ENCODE results near the gene SLC38A8. TPM values are rescaled to one million over a fixed set of nuclear protein-coding genes. Genes with fewer than 3 reads are reported as not detected.

Gene SLC38A8
- polyA plus RNA-seq, 6 donors from 2014 or later = not detected

DNA sequence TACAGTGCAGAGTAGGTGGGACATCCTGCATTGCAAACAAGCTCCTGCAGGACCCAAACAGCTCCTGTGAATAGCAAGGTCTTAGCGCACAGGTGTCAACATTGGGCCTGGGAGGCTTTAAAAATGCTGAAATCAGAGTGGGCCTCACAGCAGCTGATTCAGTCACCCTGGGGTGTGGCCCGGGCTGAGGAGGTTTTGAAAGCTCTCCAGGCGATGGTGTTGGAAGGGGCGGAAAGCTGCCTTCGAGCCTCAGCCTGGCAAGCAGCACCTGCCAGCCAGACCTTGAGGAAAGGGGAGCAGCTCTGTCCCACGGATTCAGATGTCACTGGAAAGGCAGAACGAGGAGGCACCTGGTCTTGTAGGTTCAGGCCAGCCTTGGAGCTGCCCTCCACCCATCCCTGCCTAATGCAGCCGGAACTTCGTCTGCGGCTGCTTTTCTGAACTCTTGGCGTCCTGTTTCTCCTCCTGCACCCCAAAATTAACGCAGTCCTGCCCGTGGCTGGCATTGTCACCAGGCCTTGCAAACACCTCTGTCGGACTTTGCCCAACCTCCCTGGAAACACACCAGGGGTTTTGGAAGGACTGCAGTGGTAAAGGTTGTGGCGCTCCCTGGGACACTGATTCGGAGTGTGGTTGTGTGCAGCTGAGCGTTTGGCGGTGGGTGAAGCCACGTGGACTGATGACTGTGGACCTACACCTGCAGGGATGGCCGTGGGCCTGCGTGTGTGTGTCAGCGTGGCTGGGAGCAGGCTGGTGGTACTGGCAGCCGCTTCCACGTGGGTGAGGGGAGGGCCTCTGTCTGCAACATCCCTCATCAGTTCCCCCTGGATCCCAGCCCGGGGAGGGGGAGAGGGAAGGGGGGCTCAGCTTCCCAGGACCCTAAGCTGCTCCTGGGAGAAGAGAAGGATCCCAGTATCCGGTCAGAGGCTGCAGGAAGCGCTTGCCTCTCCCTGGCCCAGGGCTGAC, 71.1 kb downstream of the SLC38A8 start:
- Mint-ChIP-seq H3K4me3 (no peak overlapping the region), H3K4me1 (peaks cover 6 to 17% (median 7%) of the 10 kb centered on the region in 3 donors), H3K27ac (no peak overlapping the region), H3K36me3 (peaks cover 0 to 7% of the 10 kb centered on the region in 2 donors), H3K27me3 (peaks cover 10 to 62% (median 55%) of the 10 kb centered on the region in 3 donors), H3K9me3 (no peaks in the 10 kb centered on the region)
- DNase-seq = no peak
- no peak for ATAC-seq (ENCODE audit: low read depth in 2 of 2)

DNA sequence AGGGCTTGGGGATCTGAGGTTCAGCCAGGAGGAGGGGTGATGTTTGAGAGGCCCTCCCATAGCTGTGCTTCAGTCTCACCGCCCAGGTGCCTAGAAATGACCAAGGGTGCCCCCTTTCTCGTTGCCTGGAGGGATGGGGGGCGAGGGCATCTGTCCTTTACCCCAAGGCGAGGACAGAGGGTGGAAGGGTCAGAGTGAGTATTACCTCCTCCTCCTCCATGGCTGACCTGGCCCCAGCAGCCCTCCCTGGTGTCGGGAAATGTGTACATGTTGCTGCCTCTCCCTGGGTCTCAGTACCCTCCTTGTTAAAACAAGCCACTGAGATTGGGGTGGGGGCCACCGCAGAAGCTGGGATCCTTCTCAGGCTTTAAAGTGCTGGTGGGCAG, 72.2 kb downstream of the SLC38A8 start:
- peaks cover 6 to 17% (median 7%) of the 10 kb centered on the region in 3 donors for H3K4me1 Mint-ChIP-seq
- peaks cover 0 to 7% of the 10 kb centered on the region in 2 donors for H3K36me3 Mint-ChIP-seq
- no peak for ATAC-seq (ENCODE audit: low read depth in 2 of 2)
- no peak for DNase-seq
- H3K9me3 Mint-ChIP-seq = no peaks in the 10 kb centered on the region
- H3K27ac Mint-ChIP-seq = no peak overlapping the region
- H3K4me3 Mint-ChIP-seq = peak overlapping the region in 2 of 8 donors; percentile 15 to 45
- H3K27me3 Mint-ChIP-seq = peaks cover 6 to 62% (median 54%) of the 10 kb centered on the region in 3 donors

DNA sequence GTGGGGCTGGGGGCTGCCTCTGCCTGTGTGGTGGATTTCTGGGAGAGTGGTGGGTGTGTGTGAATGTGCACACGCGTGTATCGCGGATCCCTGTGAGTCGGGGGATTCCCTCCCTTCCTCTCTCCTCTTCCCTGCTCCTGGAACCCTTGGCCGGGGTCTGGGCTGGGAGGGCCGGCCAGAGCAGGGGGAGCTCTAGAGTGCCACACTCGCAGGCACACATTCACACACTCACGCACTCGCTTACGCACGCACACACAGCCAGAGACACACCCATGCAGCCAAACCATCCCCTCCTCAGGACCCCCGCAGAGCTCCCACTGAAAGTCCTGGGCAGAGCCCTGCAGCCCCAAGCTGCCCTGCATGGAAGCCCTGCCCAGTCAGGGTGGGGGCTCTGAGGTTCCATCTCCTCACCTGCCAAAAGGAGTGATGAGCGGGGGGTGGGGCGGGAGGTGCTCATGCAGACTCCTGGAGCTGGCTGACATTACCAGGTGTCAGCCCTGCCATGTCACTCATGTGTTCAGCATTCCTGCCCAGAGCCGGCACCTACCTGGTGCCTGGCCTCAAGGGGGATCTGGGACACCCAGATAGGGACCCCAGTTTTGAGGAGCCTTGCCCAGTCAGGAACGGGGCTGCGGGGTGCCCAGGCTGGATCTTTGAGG, 72.7 kb downstream of the SLC38A8 start:
- Mint-ChIP-seq H3K9me3 (no peaks in the 10 kb centered on the region), H3K27ac (no peak overlapping the region), H3K27me3 (peaks cover 6 to 57% (median 49%) of the 10 kb centered on the region in 3 donors), H3K4me3 (peak overlapping the region in 7 of 8 donors; percentile 22 to 73 (median 61)), H3K4me1 (peaks cover 6 to 17% (median 7%) of the 10 kb centered on the region in 3 donors), H3K36me3 (peaks cover 0 to 7% of the 10 kb centered on the region in 2 donors)
- ATAC-seq (ENCODE audit: low read depth in 2 of 2) (no peak), DNase-seq (no peak)

DNA sequence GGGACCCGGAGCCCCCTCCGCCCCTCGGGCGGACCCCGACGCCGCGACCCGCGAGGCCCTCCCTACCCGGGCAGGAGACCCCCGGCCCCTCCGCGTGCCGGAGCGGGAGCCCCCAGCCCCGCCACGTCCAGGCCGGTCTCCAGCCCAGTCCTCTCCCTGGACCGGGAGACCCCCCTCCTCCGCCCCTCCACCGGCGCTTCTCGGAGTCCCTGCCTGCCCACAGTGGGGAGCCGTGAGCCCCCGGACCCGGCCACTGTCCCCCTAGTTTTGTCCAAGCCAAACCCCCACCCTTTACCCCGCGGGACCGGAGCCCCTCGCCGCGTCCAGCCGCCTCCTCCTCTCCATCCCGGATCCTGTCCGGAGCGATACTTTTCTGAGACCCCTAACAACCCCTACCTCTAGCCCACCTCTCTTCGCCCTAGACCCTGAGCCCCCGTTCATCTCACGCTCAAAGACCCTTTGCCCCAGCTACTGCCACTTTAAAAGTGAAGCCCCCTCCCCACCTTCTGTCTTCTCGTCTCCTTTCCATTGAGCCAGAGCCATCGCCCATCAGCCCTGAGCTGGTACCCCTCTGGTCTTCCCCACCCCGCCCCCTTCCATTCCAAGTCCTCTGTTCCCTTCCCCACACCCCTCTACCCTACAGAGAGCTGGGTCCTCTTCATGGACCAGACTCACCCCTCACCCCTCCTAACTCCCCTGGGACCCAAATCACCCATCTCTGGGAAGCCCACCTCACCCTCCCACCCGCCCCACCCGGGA, 73.5 kb downstream of the SLC38A8 start:
- no peaks in the 10 kb centered on the region for H3K9me3 Mint-ChIP-seq
- peaks cover 0 to 7% of the 10 kb centered on the region in 2 donors for H3K36me3 Mint-ChIP-seq
- peaks cover 4 to 49% (median 42%) of the 10 kb centered on the region in 3 donors for H3K27me3 Mint-ChIP-seq
- no peak overlapping the region for H3K27ac Mint-ChIP-seq
- ATAC-seq (ENCODE audit: low read depth in 2 of 2) = no peak
- H3K4me3 Mint-ChIP-seq = peak overlapping the region in 5 of 8 donors; percentile 29 to 74 (median 55)
- no peak for DNase-seq
- H3K4me1 Mint-ChIP-seq = peaks cover 6 to 13% (median 7%) of the 10 kb centered on the region in 3 donors

DNA sequence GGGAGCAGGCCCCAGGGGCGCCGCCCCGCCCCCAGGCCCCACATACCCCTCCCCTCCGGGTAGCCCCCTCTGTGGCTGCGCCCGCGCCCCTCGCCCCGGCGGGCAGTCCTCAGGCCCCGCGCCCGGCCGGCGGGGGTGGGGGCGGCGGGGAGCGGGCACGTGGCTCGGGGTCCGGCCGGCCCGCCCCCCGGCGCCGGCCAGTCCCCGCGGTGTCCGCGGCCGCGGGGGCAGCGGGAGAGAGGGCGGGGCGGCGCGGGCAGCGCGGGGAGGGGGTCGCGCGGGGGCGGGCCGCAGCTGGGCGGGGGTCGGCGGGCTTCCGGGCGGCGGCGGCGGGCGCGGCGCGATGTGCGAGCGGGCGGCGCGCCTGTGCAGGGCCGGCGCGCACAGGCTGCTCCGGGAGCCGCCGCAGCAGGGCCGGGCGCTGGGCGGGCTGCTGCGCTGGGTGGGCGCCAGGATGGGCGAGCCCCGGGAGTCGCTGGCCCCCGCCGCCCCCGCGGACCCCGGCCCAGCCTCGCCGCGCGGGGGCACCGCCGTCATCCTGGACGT, 74.2 kb downstream of the SLC38A8 start:
- no peak for DNase-seq
- Mint-ChIP-seq H3K36me3 (peaks cover 0 to 7% of the 10 kb centered on the region in 2 donors), H3K27ac (no peak overlapping the region), H3K9me3 (no peaks in the 10 kb centered on the region), H3K27me3 (peaks cover 4 to 46% (median 40%) of the 10 kb centered on the region in 3 donors), H3K4me1 (peaks cover 6 to 13% (median 7%) of the 10 kb centered on the region in 3 donors), H3K4me3 (peak overlapping the region in 1 of 8 donors; percentile 78)
- ATAC-seq (ENCODE audit: low read depth in 2 of 2) = no peak

DNA sequence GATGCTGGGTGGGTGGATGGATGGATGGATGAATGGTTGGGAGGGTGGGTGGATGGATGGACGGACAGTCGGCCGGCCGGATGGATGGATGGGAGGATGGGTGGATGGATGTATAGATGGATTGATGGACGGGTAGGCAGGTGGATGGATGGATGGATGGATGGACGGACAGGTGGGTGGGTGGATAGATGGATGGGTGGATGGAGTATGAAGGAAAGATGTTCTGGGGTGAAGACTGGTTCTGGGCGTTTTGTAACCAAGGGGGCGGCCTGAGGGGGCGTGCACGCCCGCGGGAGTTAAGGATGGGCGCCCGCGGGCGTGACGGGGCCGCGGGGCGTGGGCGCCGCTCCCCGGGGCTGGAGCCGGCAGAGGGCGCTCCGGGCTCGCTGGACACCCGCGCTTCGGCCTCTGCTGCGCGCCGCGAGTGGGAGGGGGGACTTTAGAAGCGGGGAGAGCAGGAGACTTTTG, 74.7 kb downstream of the SLC38A8 start, which contains the start of gene NECAB2:
NECAB2 (plus strand) TSS at position 407 of the 468 bp plus-strand sequence. CDS start 405 bp downstream, outside the sequence.
- no peaks in the 10 kb centered on the region for H3K9me3 Mint-ChIP-seq
- no peak for DNase-seq
- peak within 1 kb of the TSS in 7 of 8 donors; percentile 63 to 85 (median 71) for H3K4me3 Mint-ChIP-seq
- no peak for ATAC-seq (ENCODE audit: low read depth in 2 of 2)
- H3K36me3 Mint-ChIP-seq = peaks cover 0 to 7% of the 10 kb centered on the region in 2 donors
- H3K27me3 Mint-ChIP-seq = peaks cover 4 to 41% (median 35%) of the 10 kb centered on the region in 3 donors
- H3K4me1 Mint-ChIP-seq = peaks cover 6 to 13% (median 7%) of the 10 kb centered on the region in 3 donors
- H3K27ac Mint-ChIP-seq = peak within 1 kb of the TSS in 1 of 6 donors; percentile 41

DNA sequence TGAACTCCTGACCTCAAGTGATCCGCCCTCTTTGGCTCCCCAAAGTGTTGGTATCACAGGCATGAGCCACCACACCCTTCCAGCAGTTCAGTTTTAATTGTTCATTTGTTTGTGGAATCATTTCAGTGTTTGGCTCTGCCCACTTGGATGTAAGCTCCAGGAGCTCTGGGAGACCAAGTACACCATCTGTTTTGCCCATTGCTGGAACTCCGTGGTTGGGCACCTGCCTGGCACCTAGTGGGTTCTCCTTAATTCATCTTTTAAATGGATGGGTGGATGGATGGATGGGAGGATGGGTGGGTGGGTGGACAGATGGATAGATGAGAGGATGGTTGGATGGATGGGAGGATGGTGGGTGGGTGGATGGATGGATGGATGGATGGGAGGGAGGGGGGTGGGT, 75.5 kb downstream of the SLC38A8 start:
- H3K4me3 Mint-ChIP-seq = peak overlapping the region in 1 of 8 donors; percentile 68
- H3K9me3 Mint-ChIP-seq = no peaks in the 10 kb centered on the region
- DNase-seq = no peak
- no peak overlapping the region for H3K27ac Mint-ChIP-seq
- H3K27me3 Mint-ChIP-seq = peaks cover 4 to 35% (median 33%) of the 10 kb centered on the region in 3 donors
- H3K4me1 Mint-ChIP-seq = peaks cover 6 to 13% (median 7%) of the 10 kb centered on the region in 3 donors
- ATAC-seq (ENCODE audit: low read depth in 2 of 2) = no peak
- H3K36me3 Mint-ChIP-seq = peaks cover 0 to 7% of the 10 kb centered on the region in 2 donors

DNA sequence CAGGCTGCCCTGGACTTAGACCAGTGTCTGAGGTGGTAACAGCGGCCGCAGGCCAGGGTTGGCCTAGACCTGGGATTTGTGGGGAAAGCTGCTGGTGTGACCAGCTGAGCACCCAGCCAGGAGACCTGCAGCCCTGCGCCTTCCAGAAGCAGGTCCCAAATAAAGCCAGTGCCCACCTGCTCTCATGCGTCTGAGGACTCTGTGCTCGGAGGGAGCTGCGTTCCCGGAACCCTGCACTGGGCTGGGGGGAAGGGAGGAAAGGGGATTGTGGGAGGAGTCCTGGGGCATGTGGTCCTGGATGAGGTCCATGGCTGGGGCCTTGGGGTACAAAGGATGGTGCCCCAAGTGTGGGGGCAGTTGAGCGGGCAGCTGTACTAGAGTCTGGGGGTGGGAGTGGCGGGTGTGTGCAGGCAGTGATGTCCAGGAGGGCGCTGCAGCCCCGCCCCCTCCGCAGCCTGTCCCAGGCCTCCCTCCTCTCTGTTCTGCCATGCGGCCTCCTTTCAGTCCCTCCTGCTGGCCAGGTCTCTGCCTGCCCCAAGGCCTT, 76.4 kb downstream of the SLC38A8 start:
- Mint-ChIP-seq H3K27ac (no peak overlapping the region), H3K4me1 (peaks cover 6 to 13% (median 7%) of the 10 kb centered on the region in 3 donors), H3K27me3 (peaks cover 4 to 26% (median 24%) of the 10 kb centered on the region in 3 donors), H3K4me3 (peak overlapping the region in 1 of 8 donors; percentile 26), H3K9me3 (no peaks in the 10 kb centered on the region), H3K36me3 (peaks cover 0 to 7% of the 10 kb centered on the region in 2 donors)
- DNase-seq = no peak
- ATAC-seq (ENCODE audit: low read depth in 2 of 2) = no peak

DNA sequence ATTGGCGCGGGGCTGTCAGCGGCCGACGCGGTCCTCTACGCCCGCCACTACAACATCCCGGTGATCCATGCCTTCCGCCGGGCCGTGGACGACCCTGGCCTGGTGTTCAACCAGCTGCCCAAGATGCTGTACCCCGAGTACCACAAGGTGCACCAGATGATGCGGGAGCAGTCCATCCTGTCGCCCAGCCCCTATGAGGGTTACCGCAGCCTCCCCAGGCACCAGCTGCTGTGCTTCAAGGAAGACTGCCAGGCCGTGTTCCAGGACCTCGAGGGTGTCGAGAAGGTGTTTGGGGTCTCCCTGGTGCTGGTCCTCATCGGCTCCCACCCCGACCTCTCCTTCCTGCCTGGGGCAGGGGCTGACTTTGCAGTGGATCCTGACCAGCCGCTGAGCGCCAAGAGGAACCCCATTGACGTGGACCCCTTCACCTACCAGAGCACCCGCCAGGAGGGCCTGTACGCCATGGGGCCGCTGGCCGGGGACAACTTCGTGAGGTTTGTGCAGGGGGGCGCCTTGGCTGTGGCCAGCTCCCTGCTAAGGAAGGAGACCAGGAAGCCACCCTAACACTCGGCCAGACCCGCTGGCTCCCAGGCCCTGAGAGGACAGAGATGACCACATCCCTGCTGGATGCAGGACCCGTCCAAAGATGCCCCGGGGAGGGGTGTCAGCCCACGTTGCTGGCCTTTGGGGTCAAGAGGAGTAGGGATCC, 77.0 kb downstream of the SLC38A8 start:
- Mint-ChIP-seq H3K36me3 (peaks cover 0 to 7% of the 10 kb centered on the region in 2 donors), H3K9me3 (no peaks in the 10 kb centered on the region), H3K4me1 (peaks cover 6 to 13% (median 7%) of the 10 kb centered on the region in 3 donors), H3K4me3 (peak overlapping the region in 1 of 8 donors; percentile 47), H3K27me3 (peaks cover 4 to 25% (median 24%) of the 10 kb centered on the region in 3 donors), H3K27ac (no peak overlapping the region)
- no peak for DNase-seq
- no peak for ATAC-seq (ENCODE audit: low read depth in 2 of 2)

DNA sequence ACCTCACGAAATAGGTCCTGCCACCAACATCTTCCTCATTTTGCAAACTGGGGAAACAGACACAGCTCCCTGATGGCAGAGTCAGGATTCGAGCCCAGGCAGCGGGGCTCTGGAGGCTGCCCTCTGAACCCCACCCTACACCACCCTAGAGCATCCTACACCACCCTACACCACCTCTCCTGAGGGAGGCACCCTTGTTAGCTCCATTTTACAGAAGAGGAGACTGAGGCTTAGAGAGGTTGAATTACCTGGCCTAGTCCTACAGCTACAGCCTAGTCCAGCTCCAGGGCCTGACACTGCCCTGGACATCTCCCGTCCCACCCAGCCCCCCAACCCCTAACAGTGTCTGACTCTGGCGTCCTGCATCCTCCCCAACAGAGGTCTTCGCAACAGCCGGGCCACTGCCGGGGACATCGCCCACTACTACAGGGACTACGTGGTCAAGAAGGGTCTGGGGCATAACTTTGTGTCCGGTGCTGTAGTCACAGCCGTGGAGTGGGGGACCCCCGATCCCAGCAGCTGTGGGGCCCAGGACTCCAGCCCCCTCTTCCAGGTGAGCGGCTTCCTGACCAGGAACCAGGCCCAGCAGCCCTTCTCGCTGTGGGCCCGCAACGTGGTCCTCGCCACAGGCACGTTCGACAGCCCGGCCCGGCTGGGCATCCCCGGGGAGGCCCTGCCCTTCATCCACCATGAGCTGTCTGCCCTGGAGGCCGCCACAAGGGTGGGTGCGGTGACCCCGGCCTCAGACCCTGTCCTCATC, 77.7 kb downstream of the SLC38A8 start:
- ATAC-seq (ENCODE audit: low read depth in 2 of 2) = no peak
- H3K27me3 Mint-ChIP-seq = peaks cover 4 to 22% (median 20%) of the 10 kb centered on the region in 3 donors
- H3K9me3 Mint-ChIP-seq = no peaks in the 10 kb centered on the region
- no peak for DNase-seq
- peaks cover 0 to 7% of the 10 kb centered on the region in 2 donors for H3K36me3 Mint-ChIP-seq
- peaks cover 5 to 12% (median 6%) of the 10 kb centered on the region in 3 donors for H3K4me1 Mint-ChIP-seq
- H3K4me3 Mint-ChIP-seq = no peak overlapping the region
- no peak overlapping the region for H3K27ac Mint-ChIP-seq

Measured in naive B cell (primary cell).